Endothelial cell of umbilical vein (primary cell): ENCODE results near the gene KCNE4. TPM values are rescaled to one million over a fixed set of nuclear protein-coding genes. Genes with fewer than 3 reads are reported as not detected.

Experiments used
- BruUV-seq: library from RNA; stranded (reverse); fragments of 400-500 nt; replicated peaks from 2 replicates; lab custom pipeline; 2021; lab: Mats Ljungman, UMichigan
- CTCF ChIA-PET: fragments of 300-600, 350-600 bp; sonication (Branson Sonifier 250); formaldehyde crosslinking; loops from one replicate; lab custom pipeline; 2021; ENCODE audit warnings: antibody characterized with exemption, inconsistent platforms; lab: Charles Lee
- POLR2A ChIA-PET: fragments of 300-600, 350-600 bp; sonication (Branson Sonifier 250); formaldehyde crosslinking; loops from one replicate; lab custom pipeline; 2021; ENCODE audit warnings: antibody characterized with exemption, inconsistent platforms; lab: Charles Lee
- DNase-seq: peaks from one replicate; pipeline ENCODE4 v3.0.0-alpha.2; 2011; ENCODE audit warnings: low read depth, low spot score
- FAIRE-seq: peaks from 2 replicates; lab custom pipeline; 2011; peaks lifted over from hg19 to GRCh38; lab: Jason Lieb, UNC
- H2AFZ ChIP-seq: 2 replicates; pipeline ENCODE4 v1.6.0; 2012; ENCODE audit warnings: low read depth, low read length, control low read depth, inconsistent platforms
- H3K27ac ChIP-seq: 2 replicates; pipeline ENCODE4 v1.5.1; 2011; ENCODE audit warnings: low read depth, mild to moderate bottlenecking, control low read depth, low read length, moderate library complexity; ENCODE audit not compliant: insufficient read depth
- H3K27me3 ChIP-seq, 2 experiments: 2 replicates each; pipeline versions ENCODE4 v1.6.0 to v1.6.1; 2011; ENCODE audit warnings: low read length in 2 of 2, mixed read lengths in 1 of 2; ENCODE audit not compliant: control insufficient read depth in 2 of 2, insufficient read depth in 2 of 2
- H3K36me3 ChIP-seq, 2 experiments: 2 replicates in 1 of 2; 3 replicates in 1 of 2; pipeline ENCODE4 v1.5.1; 2011; ENCODE audit warnings: low read length in 2 of 2, mild to moderate bottlenecking in 1 of 2, moderate library complexity in 1 of 2; ENCODE audit not compliant: control insufficient read depth in 2 of 2, insufficient read depth in 2 of 2; ENCODE audit errors: extremely low read depth in 1 of 2
- H3K4me1 ChIP-seq: 3 replicates; pipeline ENCODE4 v1.5.1; 2011; ENCODE audit warnings: mild to moderate bottlenecking, low read length; ENCODE audit not compliant: control insufficient read depth, insufficient read depth; ENCODE audit errors: extremely low read depth
- H3K4me2 ChIP-seq: 2 replicates; pipeline ENCODE4 v1.6.1; 2011; ENCODE audit warnings: low read length, control low read depth, mixed read lengths; ENCODE audit not compliant: insufficient read depth
- H3K4me3 ChIP-seq, 3 experiments: fragments of 200-600 bp in 1 of 3; sonication (generic), shearing (Covaris generic) in 1 of 3; replicated peaks in 1 of 3; 2 replicates each; pipeline ENCODE4 v1.5.1; 2011 to 2016; ENCODE audit warnings: control low read depth in 3 of 3, low read length in 3 of 3, mild to moderate bottlenecking in 2 of 3, inconsistent platforms in 1 of 3, low read depth in 1 of 3, moderate library complexity in 1 of 3; ENCODE audit not compliant: insufficient read depth in 1 of 3
- H3K79me2 ChIP-seq: 2 replicates; pipeline ENCODE4 v1.6.0; 2012; ENCODE audit warnings: low read length, inconsistent platforms; ENCODE audit not compliant: control insufficient read depth, insufficient read depth
- H3K9ac ChIP-seq: replicated peaks from 2 replicates; pipeline ENCODE3; 2011; ENCODE audit warnings: low read length, control low read depth; ENCODE audit not compliant: insufficient read depth; ENCODE audit errors: extremely low read depth
- H3K9me1 ChIP-seq: replicated peaks from 3 replicates; pipeline ENCODE4 v1.6.0; 2011; ENCODE audit warnings: mild to moderate bottlenecking, low read length; ENCODE audit not compliant: control insufficient read depth, insufficient read depth; ENCODE audit errors: extremely low read depth
- H3K9me3 ChIP-seq: replicated peaks from 2 replicates; pipeline ENCODE4 v1.5.1; 2012; ENCODE audit warnings: low read length, inconsistent platforms; ENCODE audit not compliant: control insufficient read depth, insufficient read depth
- H4K20me1 ChIP-seq: replicated peaks from 2 replicates; pipeline ENCODE3; 2011; ENCODE audit warnings: mild to moderate bottlenecking, low read length; ENCODE audit not compliant: control insufficient read depth, insufficient read depth; ENCODE audit errors: extremely low read depth
- EZH2 ChIP-seq: IDR thresholded peaks from 2 replicates; pipeline ENCODE4 v1.6.1; 2012; ENCODE audit warnings: borderline replicate concordance, low read depth, mild to moderate bottlenecking, moderate library complexity, low read length, inconsistent platforms; ENCODE audit not compliant: severe bottlenecking
- FOS ChIP-seq: IDR thresholded peaks from 2 replicates; pipeline ENCODE4 v1.6.1; 2011; ENCODE audit warnings: mild to moderate bottlenecking, low read length, moderate library complexity, borderline replicate concordance; ENCODE audit not compliant: insufficient read depth
- GATA2 ChIP-seq: IDR thresholded peaks from 2 replicates; pipeline ENCODE4 v1.7.0; 2011; ENCODE audit warnings: low read depth, mild to moderate bottlenecking, moderate library complexity, mixed read lengths, low read length; ENCODE audit not compliant: insufficient read length, insufficient read depth
- JUN ChIP-seq: IDR thresholded peaks from 2 replicates; pipeline ENCODE4 v1.6.1; 2011; ENCODE audit warnings: borderline replicate concordance, low read depth; ENCODE audit not compliant: insufficient read length, insufficient read depth
- MYC ChIP-seq: IDR thresholded peaks from one replicate; pipeline ENCODE4 v1.6.1; 2011; ENCODE audit warnings: mild to moderate bottlenecking, low read depth, low read length
- POLR2A ChIP-seq: IDR thresholded peaks from 2 replicates; pipeline ENCODE4 v1.6.1; 2012; ENCODE audit warnings: low read depth, mild to moderate bottlenecking, control low read depth, low read length
- POLR2AphosphoS5 ChIP-seq: IDR thresholded peaks from 2 replicates; pipeline ENCODE4 v1.6.1; 2012; ENCODE audit warnings: low read depth, mild to moderate bottlenecking, control low read depth, low read length, moderate library complexity; ENCODE audit not compliant: insufficient read depth
- dilution Hi-C: fragments of 300-500 bp; cut with MboI; formaldehyde crosslinking; loops from one replicate; pipeline ENCODE4 v1.15.0; 2019; ENCODE audit warnings: low sequenced_read_pairs; ENCODE audit not compliant: extremely low pct_ligation_motif_present
- intact Hi-C: fragments of 100-400 bp; cut with micrococcal nuclease; formaldehyde crosslinking; loops from one replicate; pipeline ENCODE4 v1.10.0; 2022
- polyA plus RNA-seq, 4 experiments: library from polyadenylated mRNA; depleted of rRNA in 3 of 4; stranded (reverse) in 3 of 4; unstranded in 1 of 4; fragments of >200 nt; gene quantifications; 2 replicates each; pipeline versions ENCODE4 v1.2.1 to v1.2.3, GENCODE V29; 2011 to 2012; ENCODE audit warnings: missing spikeins in 1 of 4
- total RNA-seq: library from RNA; stranded (reverse); gene quantifications from 2 replicates; pipeline ENCODE4 v1.2.3, GENCODE V29; 2021
- TF ChIP-seq, protein P1 (sequence below), 2 donors: IDR thresholded peaks; 1 replicate in 1 of 2; 2 replicates in 1 of 2; pipeline ENCODE4 v1.5.1; 2011; ENCODE audit warnings: low read length in 2 of 2, mild to moderate bottlenecking in 2 of 2, moderate library complexity in 2 of 2, control low read depth in 1 of 2, inconsistent platforms in 1 of 2, low read depth in 1 of 2; ENCODE audit not compliant: insufficient read depth in 1 of 2; ENCODE audit errors: extremely low read depth in 1 of 2
- TF ChIP-seq, protein P2 (sequence below): IDR thresholded peaks from 2 replicates; pipeline ENCODE4 v1.6.1; 2011; ENCODE audit not compliant: insufficient read depth, insufficient read length

The KCNE4 gene
- total and polyA plus RNA-seq, 2 donors (not counting 3 experiments of a cell fraction or from before 2014, with no cell fraction given) = 0.01 TPM; not detected in 1

DNA sequence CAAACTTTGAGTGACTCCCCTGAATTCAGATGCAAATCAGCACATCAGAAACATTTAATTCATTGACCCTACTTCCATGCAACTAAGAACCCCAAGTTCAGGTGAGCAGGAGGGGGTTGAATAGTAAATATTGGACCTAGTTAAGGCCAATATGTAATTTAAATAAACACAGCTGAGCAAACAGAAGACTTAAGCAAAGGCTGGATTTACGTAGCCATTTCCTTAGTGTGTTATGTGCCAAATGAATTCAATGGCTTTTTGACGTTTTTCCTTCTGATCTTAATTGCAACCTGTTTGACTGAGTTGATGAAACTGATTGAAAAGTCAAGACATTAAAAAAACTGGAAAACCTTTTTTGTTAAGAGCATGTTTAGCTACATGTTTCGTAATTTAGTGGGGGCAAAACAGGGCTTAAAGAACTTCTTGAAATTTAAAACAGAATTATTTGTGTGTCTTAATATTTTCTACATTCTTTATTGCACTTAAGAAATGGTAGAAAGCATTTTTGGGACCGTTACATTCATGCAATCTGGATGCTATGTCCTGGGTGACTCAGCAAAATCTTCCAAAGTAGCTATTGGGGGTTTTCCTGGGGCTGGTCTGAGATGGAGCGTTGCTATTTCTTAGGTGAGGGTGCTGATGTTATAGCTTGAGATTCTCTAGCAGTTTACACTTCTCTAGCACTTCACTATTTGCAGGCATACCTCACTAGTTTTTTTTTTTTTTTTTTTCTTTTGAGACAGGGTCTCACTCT, 25.5 kb upstream of the KCNE4 start:
- H3K36me3 ChIP-seq = no peaks in the 10 kb centered on the region
- no peaks in the 10 kb centered on the region for H3K4me1 ChIP-seq
- H3K4me3 ChIP-seq = no peak overlapping the region
- no peak overlapping the region for H2AFZ ChIP-seq
- no peaks in the 10 kb centered on the region for H3K27me3 ChIP-seq
- FAIRE-seq (no peak), DNase-seq (peak; percentile 89)
- no peaks in the 10 kb centered on the region for H4K20me1 ChIP-seq
- no peaks in the 10 kb centered on the region for H3K9me1 ChIP-seq
- no peaks in the 10 kb centered on the region for H3K9me3 ChIP-seq
- dilution Hi-C loops (no loop called here), intact Hi-C loops (no loop called here)
- POLR2A ChIA-PET = no interaction called here
- H3K79me2 ChIP-seq = no peaks in the 10 kb centered on the region
- BruUV-seq = no TSS peak
- no peak overlapping the region for H3K9ac ChIP-seq
- TF ChIP-seq, protein P1, sequence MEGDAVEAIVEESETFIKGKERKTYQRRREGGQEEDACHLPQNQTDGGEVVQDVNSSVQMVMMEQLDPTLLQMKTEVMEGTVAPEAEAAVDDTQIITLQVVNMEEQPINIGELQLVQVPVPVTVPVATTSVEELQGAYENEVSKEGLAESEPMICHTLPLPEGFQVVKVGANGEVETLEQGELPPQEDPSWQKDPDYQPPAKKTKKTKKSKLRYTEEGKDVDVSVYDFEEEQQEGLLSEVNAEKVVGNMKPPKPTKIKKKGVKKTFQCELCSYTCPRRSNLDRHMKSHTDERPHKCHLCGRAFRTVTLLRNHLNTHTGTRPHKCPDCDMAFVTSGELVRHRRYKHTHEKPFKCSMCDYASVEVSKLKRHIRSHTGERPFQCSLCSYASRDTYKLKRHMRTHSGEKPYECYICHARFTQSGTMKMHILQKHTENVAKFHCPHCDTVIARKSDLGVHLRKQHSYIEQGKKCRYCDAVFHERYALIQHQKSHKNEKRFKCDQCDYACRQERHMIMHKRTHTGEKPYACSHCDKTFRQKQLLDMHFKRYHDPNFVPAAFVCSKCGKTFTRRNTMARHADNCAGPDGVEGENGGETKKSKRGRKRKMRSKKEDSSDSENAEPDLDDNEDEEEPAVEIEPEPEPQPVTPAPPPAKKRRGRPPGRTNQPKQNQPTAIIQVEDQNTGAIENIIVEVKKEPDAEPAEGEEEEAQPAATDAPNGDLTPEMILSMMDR (IDR thresholded peaks at IDR 0.05; ENCODE audit: extremely low read depth in 1 of 2, insufficient read depth in 1 of 2, low read depth in 1 of 2, low read length in 2 of 2) = no peak
- TF ChIP-seq POLR2A = no peak
- TF ChIP-seq POLR2AphosphoS5 = no peak
- TF ChIP-seq FOS = no peak
- TF ChIP-seq MYC = no peak
- TF ChIP-seq, protein P2, sequence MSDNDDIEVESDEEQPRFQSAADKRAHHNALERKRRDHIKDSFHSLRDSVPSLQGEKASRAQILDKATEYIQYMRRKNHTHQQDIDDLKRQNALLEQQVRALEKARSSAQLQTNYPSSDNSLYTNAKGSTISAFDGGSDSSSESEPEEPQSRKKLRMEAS = no peak
- TF ChIP-seq GATA2 = no peak
- no peak for TF ChIP-seq EZH2
- no peak for TF ChIP-seq JUN
- H3K4me2 ChIP-seq = no peak overlapping the region
- no peak overlapping the region for H3K27ac ChIP-seq
- CTCF ChIA-PET = interaction anchor here (0.8 to 1.3 kb wide), 3 partner anchors 13 to 55 kb away, joined by 3 read pairs; no protein-coding TSS in a partner anchor
